PFSK-1 (cell line): Measurements from ENCODE around the gene OPCML.

ENCODE experiments used
- REST ChIP-seq, 2 experiments: IDR thresholded peaks; 2 replicates each; pipeline versions ENCODE4 v1.6.1 to v1.8.0; 2011 to 2012; ENCODE audit warnings: low read depth in 2 of 2, low read length in 2 of 2, control low read depth in 1 of 2, inconsistent platforms in 1 of 2, mild to moderate bottlenecking in 1 of 2, moderate library complexity in 1 of 2; ENCODE audit not compliant: insufficient read depth in 1 of 2
- SIN3A ChIP-seq: IDR thresholded peaks from 2 replicates; pipeline ENCODE4 v1.6.1; 2012; ENCODE audit warnings: mild to moderate bottlenecking, low read length, moderate library complexity, borderline replicate concordance; ENCODE audit not compliant: insufficient read depth

DNA sequence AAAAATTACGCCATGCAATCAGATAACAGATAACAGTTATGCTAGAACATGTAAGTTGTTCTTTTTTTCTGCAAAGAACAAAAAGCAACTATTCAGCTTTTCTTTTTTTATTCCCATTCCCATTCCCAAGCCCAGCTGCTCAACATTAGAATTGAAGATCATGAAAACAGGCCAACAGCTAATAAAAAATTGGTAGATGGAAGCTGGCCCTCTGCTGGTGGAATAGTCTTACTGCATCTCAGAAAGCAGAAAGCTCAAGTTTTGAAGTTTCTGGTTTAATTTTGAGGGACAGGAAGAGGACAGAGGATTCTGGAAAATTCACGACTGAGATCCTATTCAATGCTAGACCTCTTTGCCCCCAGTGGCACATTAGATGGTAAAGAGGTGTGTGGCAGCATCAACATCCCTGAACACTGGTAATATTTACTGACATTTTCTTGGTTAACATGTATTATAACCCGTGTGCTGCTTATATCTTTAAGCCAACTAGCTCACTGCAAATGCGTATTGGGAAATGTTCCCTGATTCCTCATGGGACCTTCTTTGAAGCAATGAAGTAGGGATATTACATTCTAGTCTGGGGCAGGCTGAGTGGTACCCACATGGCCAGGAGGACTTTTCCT is 591.2 kb downstream of the OPCML start:
- TF ChIP-seq SIN3A: no peak
- no peak for TF ChIP-seq REST (IDR thresholded peaks at IDR 0.05; ENCODE audit: insufficient read depth in 1 of 2, low read depth in 2 of 2, low read length in 2 of 2)
